PC-3 (cell line): ENCODE measurements around the gene FILIP1L.

Experiments used
- CTCF ChIP-seq: fragments of 300-600 bp; sonication (generic); conservative IDR thresholded peaks from 2 replicates; pipeline ENCODE4 v1.5.1; 2017; ENCODE audit warnings: antibody characterized with exemption, low read depth, mild to moderate bottlenecking, low read length
- EZH2 ChIP-seq: fragments of 300-600 bp; sonication (generic); IDR thresholded peaks from one replicate; pipeline ENCODE4 v1.6.1; 2017; ENCODE audit warnings: antibody characterized with exemption, mild to moderate bottlenecking, low read length; ENCODE audit not compliant: unreplicated experiment

- TF ChIP-seq EZH2 (no peak), CTCF (no peak)
Observed at GRCh38 chr3:100073049-100073713, 41.1 kb downstream of the FILIP1L start.
